Measurements from ENCODE around the gene PSMD4. TPM values are rescaled to one million over a fixed set of nuclear protein-coding genes. Genes with fewer than 3 reads are reported as not detected.

PSMD4 gene
- 119 and 132 TPM in 2 replicates for total RNA-seq

DNA sequence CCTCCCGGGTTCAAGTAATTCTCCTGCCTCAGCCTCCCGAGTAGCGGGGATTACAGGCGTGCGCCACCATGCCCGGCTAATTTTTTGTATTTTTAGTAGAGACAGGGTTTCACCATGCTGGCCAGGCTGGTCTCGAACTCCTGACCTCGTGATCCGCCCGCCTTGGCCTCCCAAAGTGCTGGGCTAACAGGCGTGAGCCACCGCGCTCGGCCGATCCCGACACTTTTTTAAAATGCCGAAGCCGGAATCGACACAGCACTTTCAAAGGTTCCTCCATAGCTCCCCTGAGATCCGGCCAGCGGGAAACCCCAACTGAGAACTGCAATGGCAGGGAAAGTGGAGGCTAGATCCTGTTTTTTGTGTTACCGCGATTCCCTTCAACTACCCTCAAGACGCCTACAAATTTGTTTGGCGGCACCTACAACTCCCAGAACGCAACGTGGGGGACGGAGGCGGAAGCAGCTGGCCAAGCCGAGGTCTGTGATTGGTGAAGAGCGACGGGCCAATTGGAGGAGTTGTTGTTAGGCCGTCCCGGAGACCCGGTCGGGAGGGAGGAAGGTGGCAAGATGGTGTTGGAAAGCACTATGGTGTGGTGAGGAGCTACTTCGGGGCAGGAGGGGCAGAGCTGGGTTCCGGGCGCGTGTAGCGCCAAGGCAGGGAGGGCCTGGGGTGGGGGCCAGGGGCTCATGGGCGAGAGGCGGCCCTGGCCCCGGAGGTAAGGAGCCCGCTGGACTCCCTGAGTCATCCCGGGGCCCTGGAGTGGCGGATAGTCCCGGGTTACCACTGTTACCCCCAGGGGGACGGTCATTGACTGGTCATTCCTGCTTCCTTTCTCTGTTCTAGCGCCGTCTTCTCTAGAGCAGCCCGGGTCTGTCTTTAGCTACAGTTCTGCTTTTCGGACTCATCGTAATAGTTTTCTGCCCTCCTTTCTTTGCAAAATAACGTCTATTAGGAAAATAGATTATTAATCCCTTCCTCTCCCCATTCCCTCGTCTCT lies at the start of gene PSMD4:
Gene PSMD4, plus strand, starts transcription at position 518 of the 997 bp plus-strand sequence. Its CDS starts 49 bp downstream, at position 567.

DNA sequence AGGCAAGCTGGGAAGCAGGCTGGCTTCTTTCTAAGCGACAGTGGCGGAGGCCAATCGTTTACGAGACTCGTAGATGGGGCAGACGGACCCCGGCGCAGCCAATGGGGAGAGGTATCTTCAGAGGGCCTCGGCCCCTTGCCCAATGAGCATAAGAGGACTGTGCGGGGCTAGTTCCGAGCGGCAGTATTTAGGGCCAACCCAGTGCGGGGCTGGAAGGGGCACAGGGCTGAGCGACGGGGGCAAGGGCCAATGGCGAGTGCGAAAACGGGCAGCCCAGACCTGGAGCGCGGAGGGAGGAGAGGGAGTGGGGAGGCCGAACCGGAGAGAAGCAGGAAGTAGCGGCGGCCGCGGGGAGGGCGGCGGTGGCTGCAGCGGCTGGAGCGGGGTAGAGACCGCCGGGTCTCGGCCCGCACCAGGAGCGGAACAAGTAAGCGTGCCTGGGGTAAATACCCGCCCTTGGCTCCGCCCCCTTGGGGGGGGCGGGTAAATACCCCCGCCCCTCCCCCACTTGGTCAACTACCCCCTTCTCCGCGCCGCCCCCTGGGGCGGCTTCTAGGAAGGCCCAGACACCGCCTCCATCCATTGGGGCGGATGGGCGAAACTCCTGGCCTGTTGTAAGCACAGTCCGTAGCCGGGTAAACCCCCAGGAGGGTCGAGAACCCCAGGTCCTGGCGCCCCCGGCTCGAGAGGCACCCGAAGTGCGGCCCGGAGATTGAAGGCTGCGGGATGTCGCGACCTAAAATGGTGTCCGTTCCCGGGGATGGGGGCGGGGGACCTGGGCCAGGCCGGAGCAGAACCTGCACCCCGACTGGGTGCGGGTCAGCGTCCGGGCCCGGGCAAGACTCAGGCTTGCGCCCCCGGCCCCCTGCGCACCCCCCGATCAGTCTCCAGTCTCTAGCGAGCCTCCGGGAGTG lies 27.7 kb downstream of the PSMD4 start, which contains the start of gene ZNF687:
Gene ZNF687, plus strand, starts transcription at position 331 of the 914 bp plus-strand sequence. CDS start 3,993 bp downstream, outside the sequence.

Other genes starting within 250 kb of the PSMD4 start
- 6.8 and 9.7 TPM in 2 replicates for gene MINDY1, start 247.8 kb upstream of the PSMD4 start, total RNA-seq
- 19.8 and 23.5 TPM in 2 replicates for gene PRUNE1, start 246.3 kb upstream of the PSMD4 start, total RNA-seq
- 0.17 TPM in 1 of 2 replicates, not detected in the other for gene BNIPL, start 218.1 kb upstream of the PSMD4 start, total RNA-seq
- gene C1orf56, start 207.0 kb upstream of the PSMD4 start, total RNA-seq: 2.2 and 7.0 TPM in 2 replicates
- 20.0 and 46.1 TPM in 2 replicates for gene CDC42SE1, start 195.1 kb upstream of the PSMD4 start, total RNA-seq
- 2.6 TPM in 2 replicates for gene MLLT11, start 194.3 kb upstream of the PSMD4 start, total RNA-seq
- 4.6 and 9.2 TPM in 2 replicates for gene GABPB2, start 184.0 kb upstream of the PSMD4 start, total RNA-seq
- gene SEMA6C, start 108.1 kb upstream of the PSMD4 start, total RNA-seq: 3.2 and 3.7 TPM in 2 replicates
- not detected in 2 replicates for gene TNFAIP8L2, start 98.1 kb upstream of the PSMD4 start, total RNA-seq
- 11.0 and 15.9 TPM in 2 replicates for gene LYSMD1, start 88.8 kb upstream of the PSMD4 start, total RNA-seq
- gene SCNM1, start 88.6 kb upstream of the PSMD4 start, total RNA-seq: 22.2 and 36.9 TPM in 2 replicates
- not detected in 2 replicates for gene TMOD4, start 78.8 kb upstream of the PSMD4 start, total RNA-seq
- 29.2 and 32.4 TPM in 2 replicates for gene VPS72, start 64.5 kb upstream of the PSMD4 start, total RNA-seq
- gene PIP5K1A, start 56.2 kb upstream of the PSMD4 start, total RNA-seq: 45.9 and 52.9 TPM in 2 replicates
- 13.2 and 17.6 TPM in 2 replicates for gene ZNF687, start 27.6 kb downstream of the PSMD4 start, total RNA-seq
- gene PI4KB, start 72.7 kb downstream of the PSMD4 start, total RNA-seq: 44.9 and 69.8 TPM in 2 replicates
- 12.3 and 15.2 TPM in 2 replicates for gene RFX5, start 92.5 kb downstream of the PSMD4 start, total RNA-seq
- 63.1 and 83.0 TPM in 2 replicates for gene SELENBP1, start 118.0 kb downstream of the PSMD4 start, total RNA-seq
- 271 and 315 TPM in 2 replicates for gene PSMB4, start 144.8 kb downstream of the PSMD4 start, total RNA-seq
- 13.1 and 22.0 TPM in 2 replicates for gene POGZ, start 204.8 kb downstream of the PSMD4 start, total RNA-seq